Esophagus mucosa (tissue), 1 donor: ENCODE results near the gene ACLY. TPM values are rescaled to one million over a fixed set of nuclear protein-coding genes. Genes with fewer than 3 reads are reported as not detected.
A peak's percentile ranks its signal among the peaks of the same experiment; 100 is the strongest.

ENCODE experiments used
- ATAC-seq: fragments of 200-7000 bp; cut with Tn5 transposase; one replicate; pipeline ENCODE4 v1.9.1; 2020
- total RNA-seq: library from RNA; stranded (reverse); gene quantifications from one replicate; pipeline ENCODE4 v1.2.4, GENCODE V29; 2023
- donor health status: DM: yes; HTN: yes; CAD: no.

Gene ACLY
- total RNA-seq, result 161 TPM

DNA sequence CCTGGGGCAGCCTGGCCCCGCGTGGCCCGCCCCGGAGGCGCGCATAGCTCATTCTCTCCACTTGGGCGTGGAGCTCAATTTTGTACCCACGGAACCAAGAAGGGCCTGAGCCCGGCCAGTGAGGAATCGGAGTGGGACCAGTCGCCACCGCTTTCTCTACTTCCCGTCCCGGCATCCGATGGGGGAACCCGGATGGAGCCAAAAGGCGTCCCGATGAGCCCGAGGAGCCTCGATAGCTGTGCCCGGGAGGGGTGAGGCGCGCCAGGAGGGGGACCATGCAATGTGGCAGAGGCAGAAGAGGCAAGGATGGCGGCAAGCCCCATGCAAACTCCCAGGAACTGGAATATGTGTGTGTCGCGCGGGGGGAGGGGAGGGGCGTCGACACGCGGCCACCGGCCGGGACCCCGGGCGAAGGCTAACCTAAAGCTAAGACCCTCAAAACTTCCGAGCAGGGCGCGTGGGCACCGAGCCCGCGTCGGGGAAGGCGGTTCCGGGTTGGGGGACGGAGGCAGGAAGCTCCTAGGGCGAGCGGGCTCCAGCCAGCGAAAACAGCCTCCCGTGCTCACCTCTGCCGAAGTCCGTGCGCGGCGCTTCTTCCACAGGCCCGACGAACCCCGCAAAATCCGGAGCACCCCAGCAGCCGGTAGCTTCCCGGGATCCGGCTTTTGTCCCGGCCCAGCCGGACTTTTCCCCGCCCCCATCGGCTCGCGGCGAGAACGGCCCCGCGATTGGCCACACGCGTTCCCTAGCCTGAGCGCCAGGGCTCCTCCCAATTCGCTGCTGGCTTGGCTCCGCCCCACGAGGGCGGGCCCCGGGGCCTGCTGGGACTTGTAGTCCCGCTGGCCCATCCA, at the start of gene ACLY:
TSS of gene ACLY (minus strand) at position 638 of the 851 bp plus-strand sequence. CDS start 5,078 bp downstream, outside the sequence.
- ATAC-seq, result peak; percentile 97

- no peak for ATAC-seq
These were observed 49.3 kb upstream of the ACLY start for GRCh38 chr17:41967921-41968578.

DNA sequence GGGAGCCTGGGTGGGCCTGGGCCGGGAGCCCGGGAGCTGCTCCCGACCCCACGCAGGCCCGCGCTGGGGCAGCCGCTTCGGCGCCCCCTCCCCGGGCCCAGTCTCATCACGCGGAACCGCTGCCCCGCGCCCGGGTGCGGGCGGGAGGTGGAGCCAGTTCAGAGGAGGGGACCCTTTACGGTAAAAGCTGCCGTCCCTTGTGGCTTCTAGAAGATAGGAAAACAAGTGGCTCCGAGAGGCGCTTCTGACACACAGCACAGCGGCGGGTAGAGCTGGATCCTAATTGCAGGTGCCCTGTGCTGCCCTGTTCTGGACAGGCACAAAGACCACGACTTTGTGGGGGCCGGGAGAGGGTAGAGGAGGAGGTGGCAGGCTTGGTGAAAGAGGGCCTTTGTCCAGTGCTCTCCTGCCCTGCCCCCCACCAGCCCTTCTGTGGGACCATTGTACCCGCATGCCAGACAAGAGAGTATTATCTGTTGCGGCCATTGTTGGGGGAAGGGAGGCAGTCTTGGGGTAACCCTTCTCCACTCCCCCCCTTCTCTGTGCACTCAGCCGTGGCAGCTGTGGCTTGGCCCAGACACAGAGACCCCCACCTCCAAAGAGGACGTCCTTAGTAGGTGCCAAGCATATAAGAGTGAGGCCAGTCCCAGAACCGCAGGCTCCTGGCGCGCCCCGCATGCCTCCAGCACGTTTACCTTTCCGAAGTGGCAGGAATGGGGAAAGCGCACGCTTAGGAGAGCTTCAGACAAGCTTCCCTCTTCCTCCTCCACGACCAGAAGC, 48.6 kb upstream of the ACLY start:
- peak; percentile 0 for ATAC-seq

DNA sequence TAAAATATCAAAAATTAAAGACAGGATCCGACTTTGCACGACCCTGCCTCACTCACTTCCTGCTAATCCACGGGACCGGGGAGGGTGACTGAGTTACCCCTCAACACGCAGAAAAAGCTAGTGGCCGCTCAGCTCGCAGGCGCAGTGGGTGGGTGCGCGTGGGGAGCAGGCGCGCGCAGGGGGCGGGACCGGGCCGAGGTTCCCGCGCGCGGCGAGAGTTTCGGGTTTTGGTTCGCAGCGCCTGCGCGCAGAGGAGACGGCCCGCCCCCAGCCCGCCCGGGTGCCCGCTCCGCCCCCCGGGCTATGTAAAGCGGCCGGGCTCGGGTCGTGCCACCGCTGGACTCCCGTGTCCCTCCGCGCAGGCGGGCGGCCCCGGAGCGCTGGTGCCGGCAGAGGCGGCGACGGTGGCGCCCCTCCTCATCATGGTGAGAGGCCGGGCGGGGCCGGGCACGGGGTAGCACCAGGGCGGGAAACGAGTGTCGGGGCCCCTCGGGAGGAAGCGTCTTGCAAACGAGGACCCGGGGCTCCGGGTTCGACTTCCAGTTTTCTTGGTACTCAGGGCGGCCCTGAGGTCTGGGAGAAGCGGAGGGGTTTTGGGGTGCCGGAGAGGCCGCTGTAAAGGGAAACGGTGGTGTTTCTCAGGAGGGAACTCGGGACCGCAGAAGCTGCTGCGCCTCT, 47.9 kb upstream of the ACLY start, which contains the start of gene CNP:
TSS of gene CNP (plus strand) at position 333 of the 678 bp plus-strand sequence. CDS start at position 423, 90 bp downstream.
- ATAC-seq, result peak; percentile 83

GRCh38 chr17:41965694-41966462, 47.1 kb upstream of the ACLY start:
- peak; percentile 88 for ATAC-seq

GRCh38 chr17:41962768-41963434, 44.1 kb upstream of the ACLY start:
- ATAC-seq, result no peak

DNA sequence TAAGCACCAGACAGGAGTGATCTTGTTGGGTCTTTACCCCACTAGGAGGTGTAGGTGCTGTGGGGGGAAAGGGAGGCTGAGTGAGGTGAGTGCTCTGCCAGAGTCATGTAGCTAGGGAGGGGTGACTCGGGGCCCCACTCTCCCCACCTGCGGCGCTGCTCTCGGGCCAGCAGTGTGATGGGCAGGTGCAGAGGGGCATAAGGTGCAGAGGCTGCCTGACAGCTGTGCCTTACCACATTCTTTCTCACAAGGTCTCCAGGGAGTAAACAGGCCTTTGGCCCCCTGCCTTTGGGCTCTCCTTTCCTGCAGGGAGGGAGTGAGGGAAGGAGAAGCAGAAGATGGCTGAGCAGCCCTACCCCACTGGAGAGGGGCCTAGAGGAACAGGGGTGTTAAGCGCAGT, 43.4 kb upstream of the ACLY start:
- ATAC-seq, result no peak

DNA sequence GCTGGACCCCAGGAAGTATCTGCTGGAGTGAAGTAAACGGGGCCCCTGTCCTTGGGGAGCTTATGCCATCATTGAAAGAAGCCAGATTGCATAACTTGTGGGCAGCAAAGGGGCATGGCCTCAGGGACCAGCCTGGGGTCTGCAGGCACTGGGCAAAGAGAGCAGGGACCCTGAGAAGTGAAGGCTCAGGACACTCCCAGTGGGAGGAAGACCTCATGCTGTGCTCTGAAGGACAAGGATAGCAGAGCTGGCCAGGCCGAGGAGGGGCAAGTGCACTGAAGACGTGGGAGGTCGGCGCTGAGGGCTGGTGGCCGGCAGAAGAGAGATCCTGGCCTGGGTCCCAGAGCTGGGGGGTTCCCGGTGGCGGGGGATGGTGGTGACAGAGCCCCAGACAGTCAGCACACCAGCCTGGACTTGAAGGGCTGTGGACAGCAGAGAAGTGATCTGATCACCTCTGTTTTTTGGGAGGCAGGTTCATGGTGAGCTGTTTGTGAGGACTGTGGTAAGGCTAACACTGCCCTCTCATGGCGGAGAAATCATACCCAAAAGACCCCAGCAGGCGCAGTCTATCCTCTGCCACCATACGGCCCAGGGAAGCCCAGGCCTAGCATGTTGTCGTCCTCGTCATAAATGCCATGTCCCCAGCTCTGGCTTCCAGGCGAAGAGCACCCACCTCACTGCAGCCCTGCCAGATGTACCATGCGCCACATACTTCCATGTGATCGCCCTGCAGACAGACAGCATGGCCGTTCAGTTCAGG, 40.8 kb upstream of the ACLY start:
- ATAC-seq, result peak; percentile 23

- no peak for ATAC-seq
These were observed 40.2 kb upstream of the ACLY start for GRCh38 chr17:41959030-41959335.

DNA sequence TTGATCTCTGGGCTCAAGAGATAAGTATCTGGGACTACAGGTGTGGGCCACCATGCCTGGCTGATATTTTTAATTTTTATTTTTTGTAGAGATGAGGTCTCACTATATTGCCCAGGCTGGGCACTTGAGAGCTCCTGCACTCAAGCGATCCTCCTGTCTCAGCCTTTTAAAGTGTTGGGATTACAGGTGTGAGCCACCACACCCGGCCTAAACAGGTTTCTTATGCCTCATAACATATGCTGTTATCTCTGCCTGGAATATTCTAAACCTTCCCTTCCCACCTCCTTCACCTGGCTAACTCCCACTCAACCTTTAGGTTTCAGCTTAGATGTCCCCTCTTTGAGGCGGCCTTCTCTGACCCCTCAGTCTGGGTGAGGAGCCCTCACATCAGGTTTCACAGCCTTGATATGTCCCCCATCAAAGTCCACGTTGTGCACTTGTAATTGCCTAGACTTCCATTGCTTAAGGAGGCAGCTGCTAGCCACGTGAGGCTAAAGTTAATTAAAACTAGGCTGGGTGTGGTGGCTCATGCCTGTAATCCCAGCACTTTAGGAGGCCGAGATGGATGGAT, 39.2 kb upstream of the ACLY start:
- no peak for ATAC-seq

GRCh38 chr17:41957031-41957868, 38.5 kb upstream of the ACLY start:
- no peak for ATAC-seq

DNA sequence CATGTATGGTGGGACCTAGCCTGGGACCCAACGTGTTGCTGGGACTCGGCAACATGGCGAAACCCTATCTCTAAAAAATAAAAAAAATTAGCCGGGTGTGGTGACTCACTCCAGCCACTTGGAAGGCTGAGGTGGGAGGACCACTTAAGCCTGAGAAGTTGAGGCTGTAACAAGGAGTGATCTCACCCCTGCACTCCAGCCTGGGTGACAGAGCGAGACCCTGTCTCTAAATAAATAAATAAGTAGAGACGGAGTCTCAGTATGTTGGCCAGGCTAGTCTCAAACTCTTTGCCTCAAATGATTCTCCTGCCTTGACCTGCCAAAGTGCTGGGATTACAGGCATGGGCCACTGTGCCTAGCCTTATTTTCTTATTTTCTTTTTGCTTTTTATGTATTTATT, 37.8 kb upstream of the ACLY start:
- ATAC-seq, result no peak

GRCh38 chr17:41948762-41949460, 30.2 kb upstream of the ACLY start:
- ATAC-seq, result peak; percentile 17

GRCh38 chr17:41944943-41945342, 26.2 kb upstream of the ACLY start:
- no peak for ATAC-seq

GRCh38 chr17:41943492-41943891, 24.7 kb upstream of the ACLY start:
- no peak for ATAC-seq

- ATAC-seq, result peak; percentile 27
These were observed 24.0 kb upstream of the ACLY start for GRCh38 chr17:41942626-41943373.

DNA sequence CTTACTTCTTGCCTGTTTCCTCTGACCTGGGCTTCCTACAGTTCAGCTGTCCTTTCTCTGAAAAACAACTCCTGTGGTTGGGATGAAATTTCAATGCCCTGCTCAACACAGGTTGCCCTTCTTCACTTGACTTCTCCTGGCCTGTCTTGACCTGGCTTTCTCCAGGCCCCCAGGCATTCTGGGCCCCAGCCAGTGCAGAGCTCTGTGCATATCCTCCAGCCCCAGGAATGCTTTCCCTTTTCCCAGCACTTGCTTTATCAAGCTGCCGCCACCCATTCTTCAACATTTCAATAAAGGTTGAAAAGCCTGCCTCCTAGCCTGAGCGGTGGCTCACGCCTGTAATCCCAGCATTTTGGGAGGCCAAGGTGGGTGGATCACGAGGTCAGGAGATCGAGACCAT, 22.4 kb upstream of the ACLY start:
- no peak for ATAC-seq

DNA sequence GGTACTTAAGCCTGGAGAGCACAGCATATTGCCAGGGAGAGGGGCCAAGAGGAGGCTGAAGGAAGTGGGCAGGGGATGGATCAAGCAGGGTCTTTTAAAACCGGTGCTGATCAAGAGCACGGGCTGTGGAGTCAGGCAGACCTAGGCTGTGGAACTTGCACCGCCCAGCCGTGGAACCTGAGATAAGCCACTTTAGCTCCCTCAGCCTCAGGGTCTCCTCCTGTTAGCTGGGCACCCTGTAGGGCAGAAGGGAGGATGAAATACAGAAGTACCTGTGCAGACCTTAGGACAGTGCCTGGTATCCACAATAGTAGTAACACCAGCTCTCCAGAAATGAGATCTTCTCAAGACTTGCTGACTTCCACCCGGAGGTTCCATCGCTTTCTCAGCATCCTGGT, 20.9 kb upstream of the ACLY start:
- no peak for ATAC-seq
